GM10266 (cell line): ENCODE data around the gene SMIM21.

Source experiments
- DNase-seq: peaks from one replicate; pipeline ENCODE4 v3.0.0; 2012; ENCODE audit errors: extremely low spot score
- CTCF ChIP-seq: IDR thresholded peaks from 2 replicates; pipeline ENCODE4 v1.5.1; 2012; ENCODE audit warnings: mild to moderate bottlenecking, low read depth; ENCODE audit not compliant: control insufficient read depth, insufficient read depth; ENCODE audit errors: missing control alignments

Gene SMIM21

DNA sequence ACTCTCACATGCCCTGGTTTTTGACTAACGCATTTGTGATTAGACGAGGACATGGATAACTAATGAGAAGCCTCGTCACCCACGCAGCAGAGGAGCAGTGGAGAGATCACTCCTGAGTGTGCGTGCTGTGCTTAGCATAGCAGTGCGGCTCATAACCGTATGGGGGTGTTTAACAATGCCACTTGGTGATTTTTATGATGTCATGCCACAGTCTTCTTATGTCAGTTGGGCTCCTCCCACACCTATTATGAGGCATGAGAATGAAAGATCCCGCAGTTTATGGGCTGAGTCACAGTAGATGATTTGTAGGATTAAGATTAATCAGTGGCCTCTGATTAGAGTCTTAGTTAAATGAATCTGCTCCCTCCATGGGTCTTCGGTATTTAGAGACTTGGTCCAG lies 2.5 kb upstream of the SMIM21 start:
- no peak for DNase-seq
- TF ChIP-seq CTCF = no peak

DNA sequence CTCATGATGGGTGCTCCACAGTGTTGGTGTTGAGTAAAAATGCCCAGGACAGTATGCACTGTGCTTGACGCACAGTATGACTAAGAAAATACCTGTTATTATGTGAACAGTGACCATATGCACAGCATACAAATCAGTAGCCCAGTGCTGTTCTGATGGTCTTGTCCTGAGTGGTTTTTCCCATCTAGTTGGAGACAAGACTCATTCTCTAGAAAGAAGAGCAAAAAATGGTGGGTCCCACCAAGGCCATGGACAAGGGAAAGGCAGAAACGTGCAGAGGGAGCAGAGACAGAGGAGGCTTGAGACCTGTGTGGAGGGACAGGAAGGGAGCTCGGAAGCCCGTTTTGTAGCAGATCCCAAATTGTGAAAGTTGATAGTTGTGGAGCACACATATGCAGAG lies 987 bp upstream of the SMIM21 start:
- no peak for DNase-seq
- TF ChIP-seq CTCF = no peak

DNA sequence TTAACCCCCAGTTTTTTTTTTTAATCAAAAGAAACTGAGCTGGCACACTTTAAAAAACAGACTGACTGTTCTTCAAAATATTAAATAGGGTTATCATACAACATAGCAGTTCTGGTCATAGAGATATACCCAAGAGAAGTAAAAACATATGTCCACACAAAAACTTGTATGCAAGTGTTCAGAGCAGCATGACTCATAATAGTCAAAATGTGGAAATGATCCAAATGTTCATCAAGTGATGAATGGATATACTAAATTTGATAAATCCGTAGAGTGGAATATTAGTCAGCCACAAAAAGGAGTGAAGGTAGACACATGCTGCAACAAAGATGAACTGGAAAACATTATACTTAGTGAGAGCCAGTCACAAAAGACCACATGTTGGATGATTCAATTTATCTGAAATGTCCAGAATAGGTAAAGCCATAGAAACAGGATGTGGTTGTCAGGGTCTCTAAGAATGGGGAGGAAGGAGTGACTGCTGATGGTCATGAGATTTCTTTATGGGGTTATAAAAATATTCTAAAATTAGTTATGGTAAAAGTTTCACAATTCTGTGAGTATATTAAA lies 5.1 kb downstream of the SMIM21 start:
- no peak for DNase-seq
- no peak for TF ChIP-seq CTCF

GRCh38 chr18:75421656-75422055 lies 5.8 kb downstream of the SMIM21 start:
- DNase-seq = no peak
- no peak for TF ChIP-seq CTCF

- no peak for TF ChIP-seq CTCF
- DNase-seq = no peak
Observed at GRCh38 chr18:75418293-75419005, 9.1 kb downstream of the SMIM21 start.

GRCh38 chr18:75410611-75411010 lies 16.9 kb downstream of the SMIM21 start:
- TF ChIP-seq CTCF = no peak
- DNase-seq = no peak

GRCh38 chr18:75409806-75410205 lies 17.7 kb downstream of the SMIM21 start:
- TF ChIP-seq CTCF = no peak
- DNase-seq = no peak
